GM19193 (cell line): ENCODE data around the gene ASPA.

ENCODE experiments used
- POLR2A ChIP-seq: IDR thresholded peaks from 4 replicates; pipeline ENCODE4 v1.6.1; 2011; ENCODE audit not compliant: insufficient read depth, insufficient read length; ENCODE audit errors: extremely low read depth

Gene ASPA

GRCh38 chr17:3546997-3547396 is 71.2 kb downstream of the ASPA start:
- no peak for TF ChIP-seq POLR2A

GRCh38 chr17:3547628-3548027 is 71.8 kb downstream of the ASPA start:
- TF ChIP-seq POLR2A: no peak

- TF ChIP-seq POLR2A: no peak
These were observed 73.9 kb downstream of the ASPA start for GRCh38 chr17:3549610-3550162.

- TF ChIP-seq POLR2A: no peak
These were observed 75.4 kb downstream of the ASPA start for GRCh38 chr17:3551189-3551588.

- no peak for TF ChIP-seq POLR2A
These were observed 77.1 kb downstream of the ASPA start for GRCh38 chr17:3552916-3553315.
